GM10266 (cell line): ENCODE results near the gene PLXNC1.

Experiments used
- DNase-seq: peaks from one replicate; pipeline ENCODE4 v3.0.0; 2012; ENCODE audit errors: extremely low spot score
- CTCF ChIP-seq: IDR thresholded peaks from 2 replicates; pipeline ENCODE4 v1.5.1; 2012; ENCODE audit warnings: mild to moderate bottlenecking, low read depth; ENCODE audit not compliant: control insufficient read depth, insufficient read depth; ENCODE audit errors: missing control alignments

PLXNC1 gene

GRCh38 chr12:94289461-94290312 lies 141.3 kb downstream of the PLXNC1 start:
- DNase-seq: no peak
- no peak for TF ChIP-seq CTCF

DNA sequence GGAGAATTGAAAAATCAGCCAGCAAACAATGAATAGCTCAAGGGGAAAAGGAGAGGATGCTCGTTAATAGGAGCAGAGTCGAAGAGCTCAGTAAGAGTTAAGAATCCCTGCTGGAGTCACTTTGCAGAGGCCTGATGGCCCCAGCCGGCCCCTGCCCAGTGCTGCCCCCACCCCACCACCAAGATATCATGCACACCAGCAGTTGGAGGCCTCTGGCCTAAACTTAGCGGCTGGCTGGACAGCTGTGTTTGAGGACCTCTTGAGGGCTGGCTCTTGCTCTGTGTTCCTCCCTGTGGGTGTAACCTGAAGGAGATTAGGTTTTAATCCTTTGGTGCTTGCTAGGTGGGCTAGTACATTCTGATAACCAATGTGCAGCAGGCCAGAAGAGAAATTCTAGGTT lies 142.0 kb downstream of the PLXNC1 start:
- no peak for DNase-seq
- TF ChIP-seq CTCF: no peak

DNA sequence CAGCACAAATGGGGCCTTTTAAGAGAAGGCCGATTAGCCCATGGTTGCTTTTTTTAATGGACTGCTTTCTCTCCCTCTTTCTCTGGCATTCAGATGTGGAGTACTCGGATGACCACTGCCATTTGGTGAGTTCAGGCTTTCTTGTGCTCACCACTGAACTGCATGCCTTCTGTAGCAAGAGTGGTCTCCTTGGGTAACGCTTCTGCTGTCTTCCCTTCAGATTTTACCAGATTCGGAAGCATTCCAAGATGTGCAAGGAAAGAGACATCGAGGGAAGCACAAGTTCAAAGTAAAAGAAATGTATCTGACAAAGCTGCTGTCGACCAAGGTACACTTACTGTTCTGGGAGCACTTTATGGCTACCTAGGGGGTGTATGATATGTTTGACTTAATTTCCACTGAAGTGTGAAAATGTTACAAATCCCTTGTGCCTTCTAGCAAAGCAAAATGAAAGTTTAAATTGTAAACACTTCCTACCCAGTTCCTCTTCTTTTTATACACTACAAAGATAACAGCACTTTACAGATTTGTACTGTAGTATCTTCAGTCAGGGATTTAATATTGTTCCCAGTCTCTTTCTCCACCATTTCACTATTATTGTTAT lies 148.8 kb downstream of the PLXNC1 start:
- DNase-seq: no peak
- TF ChIP-seq CTCF: no peak

- DNase-seq: no peak
- TF ChIP-seq CTCF: no peak
Observed at GRCh38 chr12:94297876-94298505, 149.6 kb downstream of the PLXNC1 start.

DNA sequence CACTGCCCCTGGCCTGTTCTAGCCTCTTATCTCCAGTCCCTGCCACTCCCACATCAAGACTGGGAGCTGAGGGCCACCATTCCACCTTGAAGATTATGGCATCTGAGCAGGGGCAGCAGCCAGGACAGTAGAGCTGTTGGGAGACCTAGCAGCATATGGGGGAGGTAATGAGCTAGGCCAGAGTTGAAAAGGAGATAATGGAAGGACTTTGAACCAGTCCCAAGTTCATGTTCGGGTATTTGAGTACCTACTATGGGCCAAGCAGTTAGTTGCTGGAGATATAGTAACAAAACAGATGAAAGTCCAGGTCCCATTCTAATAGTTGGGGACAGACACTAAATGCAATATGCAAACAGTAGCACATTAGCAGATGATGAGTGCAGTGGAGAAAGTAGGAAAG lies 151.5 kb downstream of the PLXNC1 start:
- no peak for DNase-seq
- no peak for TF ChIP-seq CTCF

- no peak for DNase-seq
- TF ChIP-seq CTCF: no peak
Observed at GRCh38 chr12:94304012-94304411, 155.6 kb downstream of the PLXNC1 start.
